HCT116 (cell line): Measurements from ENCODE around the gene RNF113B. TPM values are rescaled to one million over a fixed set of nuclear protein-coding genes. Genes with fewer than 3 reads are reported as not detected.

Experiments
- ATAC-seq: fragments of 200-7000 bp; cut with Tn5 transposase; 2 replicates; pipeline ENCODE4 v1.9.1; 2020; ENCODE audit warnings: mild to moderate bottlenecking, moderate library complexity
- BruUV-seq: library from RNA; stranded (reverse); fragments of 400-500 nt; replicated peaks from 2 replicates; lab custom pipeline; 2021; lab: Mats Ljungman, UMichigan
- CTCF ChIA-PET: fragments of 300-600 bp; sonication (Branson Sonifier 250); formaldehyde crosslinking; loops from one replicate; lab custom pipeline; 2021; ENCODE audit warnings: antibody characterized with exemption; lab: Charles Lee
- POLR2A ChIA-PET: fragments of 300-600, 350-600 bp; sonication (Branson Sonifier 250); formaldehyde crosslinking; loops from one replicate; lab custom pipeline; 2021; ENCODE audit warnings: antibody characterized with exemption; lab: Charles Lee
- RAD21 ChIA-PET, 2 experiments: fragments of 300-600 bp; sonication (Branson Sonifier 250); formaldehyde crosslinking; loops; one replicate each; lab custom pipeline; 2023; ENCODE audit warnings: low total read pairs in 2 of 2; ENCODE audit not compliant: uncharacterized antibody in 2 of 2, unreplicated experiment in 2 of 2, low non-redundant PET in 1 of 2; lab: Charles Lee
- DNase-seq: peaks from one replicate; pipeline ENCODE4 v3.0.0-alpha.2; 2010; ENCODE audit warnings: low read depth, low spot score
- H2AFZ ChIP-seq: fragments of 200-600 bp; shearing (Covaris generic), sonication (generic); 2 replicates; pipeline ENCODE4 v1.6.1; 2017; ENCODE audit warnings: low read depth, mixed run types, mixed read lengths, antibody characterized with exemption, low read length; ENCODE audit not compliant: poor library complexity, severe bottlenecking
- H3K27ac ChIP-seq: 2 replicates; pipeline ENCODE4 v1.5.1; 2012; ENCODE audit warnings: low read depth, low read length
- H3K27me3 ChIP-seq: fragments of 200-600 bp; sonication (generic); 2 replicates; pipeline ENCODE4 v1.6.1; 2016; ENCODE audit warnings: mixed run types, low read length, mixed read lengths; ENCODE audit not compliant: insufficient read depth
- H3K36me3 ChIP-seq, 2 experiments: fragments of 200-500 bp in 1 of 2; fragments of 200-600 bp in 1 of 2; sonication (Bioruptor generic) in 1 of 2; sonication (generic) in 1 of 2; 2 replicates each; pipeline versions ENCODE4 v1.5.1 to v1.6.1; 2014 to 2016; ENCODE audit warnings: low read length in 2 of 2, inconsistent platforms in 1 of 2, mixed read lengths in 1 of 2, mixed run types in 1 of 2; ENCODE audit not compliant: insufficient read depth in 2 of 2, control insufficient read depth in 1 of 2
- H3K4me1 ChIP-seq, 2 experiments: fragments of 200-600 bp in 1 of 2; sonication (generic) in 1 of 2; 2 replicates each; pipeline versions ENCODE4 v1.5.1 to v1.6.1; 2012 to 2017; ENCODE audit warnings: low read length in 2 of 2, inconsistent platforms in 1 of 2, mild to moderate bottlenecking in 1 of 2, mixed read lengths in 1 of 2, mixed run types in 1 of 2, moderate library complexity in 1 of 2; ENCODE audit not compliant: insufficient read depth in 2 of 2, control insufficient read depth in 1 of 2
- H3K4me2 ChIP-seq: fragments of 200-600 bp; sonication (generic); 2 replicates; pipeline ENCODE4 v1.6.1; 2017; ENCODE audit warnings: mixed run types, low read length, mixed read lengths
- H3K4me3 ChIP-seq, 2 experiments: fragments of 200-600 bp in 1 of 2; sonication (generic) in 1 of 2; replicated peaks in 1 of 2; 2 replicates each; pipeline ENCODE4 v1.5.1; 2011 to 2016; ENCODE audit warnings: low read length in 2 of 2, control low read depth in 1 of 2, low read depth in 1 of 2, mild to moderate bottlenecking in 1 of 2, mixed read lengths in 1 of 2, mixed run types in 1 of 2
- H3K79me2 ChIP-seq: fragments of 200-600 bp; sonication (generic); 2 replicates; pipeline ENCODE4 v1.6.1; 2017; ENCODE audit warnings: mild to moderate bottlenecking, mixed run types, low read length, moderate library complexity, mixed read lengths; ENCODE audit not compliant: insufficient read depth
- H3K9ac ChIP-seq: fragments of 200-600 bp; sonication (generic); 2 replicates; pipeline ENCODE4 v1.6.1; 2016; ENCODE audit warnings: low read length, mixed read lengths
- H3K9me2 ChIP-seq: fragments of 200-600 bp; sonication (generic), shearing (Covaris generic); 2 replicates; pipeline ENCODE4 v1.6.1; 2017; ENCODE audit warnings: mixed run types, mild to moderate bottlenecking, moderate library complexity; ENCODE audit not compliant: insufficient read depth
- H3K9me3 ChIP-seq, 2 experiments: fragments of 200-500 bp in 1 of 2; fragments of 200-600 bp in 1 of 2; sonication (Bioruptor generic) in 1 of 2; sonication (generic) in 1 of 2; 2 replicates each; pipeline ENCODE4 v1.6.1; 2014 to 2017; ENCODE audit warnings: low read length in 2 of 2, mixed read lengths in 2 of 2, inconsistent platforms in 1 of 2, low read depth in 1 of 2, mild to moderate bottlenecking in 1 of 2, mixed run types in 1 of 2, moderate library complexity in 1 of 2; ENCODE audit not compliant: control insufficient read depth in 1 of 2, insufficient read depth in 1 of 2
- H4K20me1 ChIP-seq: fragments of 200-600 bp; sonication (generic), shearing (Covaris generic); 2 replicates; pipeline ENCODE4 v1.6.1; 2017; ENCODE audit warnings: mixed run types, mild to moderate bottlenecking, moderate library complexity; ENCODE audit not compliant: insufficient read depth
- CBX3 ChIP-seq: IDR thresholded peaks from 2 replicates; pipeline ENCODE4 v1.6.1; 2012; ENCODE audit warnings: low read depth
- EGR1 ChIP-seq: IDR thresholded peaks from 2 replicates; pipeline ENCODE4 v1.6.1; 2012; ENCODE audit warnings: low read depth
- ELF1 ChIP-seq: IDR thresholded peaks from 2 replicates; pipeline ENCODE4 v1.6.1; 2012; ENCODE audit warnings: low read depth, borderline replicate concordance
- EZH2 ChIP-seq: fragments of 200-600 bp; sonication (generic); IDR thresholded peaks from 2 replicates; pipeline ENCODE4 v1.6.1; 2017; ENCODE audit warnings: antibody characterized with exemption, mixed run types
- EZH2phosphoT487 ChIP-seq: fragments of 200-600 bp; IDR thresholded peaks from 2 replicates; pipeline ENCODE4 v1.6.1; 2018; ENCODE audit warnings: antibody characterized with exemption, borderline replicate concordance
- FOSL1 ChIP-seq: IDR thresholded peaks from 2 replicates; pipeline ENCODE4 v1.6.1; 2012; ENCODE audit warnings: low read depth
- JUND ChIP-seq: IDR thresholded peaks from 2 replicates; pipeline ENCODE4 v1.6.1; 2012
- POLR2AphosphoS5 ChIP-seq: IDR thresholded peaks from 2 replicates; pipeline ENCODE4 v1.6.1; 2011; ENCODE audit warnings: mild to moderate bottlenecking, low read depth, low read length, moderate library complexity
- REST ChIP-seq: IDR thresholded peaks from 2 replicates; pipeline ENCODE4 v1.6.1; 2012; ENCODE audit warnings: low read depth
- SIN3A ChIP-seq: IDR thresholded peaks from 2 replicates; pipeline ENCODE4 v1.6.1; 2012; ENCODE audit warnings: low read depth
- SP1 ChIP-seq: IDR thresholded peaks from 2 replicates; pipeline ENCODE4 v1.6.1; 2012; ENCODE audit warnings: low read depth
- SRF ChIP-seq: IDR thresholded peaks from 2 replicates; pipeline ENCODE4 v1.6.1; 2012; ENCODE audit warnings: low read depth
- TCF7L2 ChIP-seq: IDR thresholded peaks from 2 replicates; pipeline ENCODE4 v1.7.0; 2011; ENCODE audit warnings: borderline replicate concordance, inconsistent platforms; ENCODE audit not compliant: insufficient read depth, insufficient read length; ENCODE audit errors: extremely low read depth
- YY1 ChIP-seq: IDR thresholded peaks from 2 replicates; pipeline ENCODE4 v1.6.1; 2011; ENCODE audit warnings: low read length, low read depth, moderate library complexity, mild to moderate bottlenecking; ENCODE audit not compliant: insufficient replicate concordance; ENCODE audit errors: extremely low read depth
- intact Hi-C: fragments of 100-400 bp; cut with micrococcal nuclease; formaldehyde crosslinking; loops from 2 replicates; pipeline ENCODE4 v1.10.0; 2022
- total RNA-seq: library from RNA; stranded (reverse); gene quantifications from one replicate; pipeline ENCODE4 v1.2.1, GENCODE V29; 2021; ENCODE audit not compliant: unreplicated experiment
- TF ChIP-seq, protein P1 (sequence below): IDR thresholded peaks from 2 replicates; pipeline ENCODE4 v1.6.1; 2012
- TF ChIP-seq, protein P2 (sequence below): IDR thresholded peaks from 2 replicates; pipeline ENCODE4 v1.6.1; 2012
- TF ChIP-seq, protein P3 (sequence below), 3 experiments: fragments of 200-600 bp in 1 of 3; sonication (generic) in 1 of 3; IDR thresholded peaks in 2 of 3; conservative IDR thresholded peaks in 1 of 3; 2 replicates each; pipeline ENCODE4 v1.5.1; 2012 to 2017; ENCODE audit warnings: low read depth in 2 of 3, low read length in 2 of 3, antibody characterized with exemption in 1 of 3, borderline replicate concordance in 1 of 3, control low read depth in 1 of 3, mild to moderate bottlenecking in 1 of 3, mixed read lengths in 1 of 3, mixed run types in 1 of 3, moderate library complexity in 1 of 3; ENCODE audit not compliant: insufficient read depth in 1 of 3

RNF113B gene
- total RNA-seq, 1 experiment from 2014 or later = not detected

DNA sequence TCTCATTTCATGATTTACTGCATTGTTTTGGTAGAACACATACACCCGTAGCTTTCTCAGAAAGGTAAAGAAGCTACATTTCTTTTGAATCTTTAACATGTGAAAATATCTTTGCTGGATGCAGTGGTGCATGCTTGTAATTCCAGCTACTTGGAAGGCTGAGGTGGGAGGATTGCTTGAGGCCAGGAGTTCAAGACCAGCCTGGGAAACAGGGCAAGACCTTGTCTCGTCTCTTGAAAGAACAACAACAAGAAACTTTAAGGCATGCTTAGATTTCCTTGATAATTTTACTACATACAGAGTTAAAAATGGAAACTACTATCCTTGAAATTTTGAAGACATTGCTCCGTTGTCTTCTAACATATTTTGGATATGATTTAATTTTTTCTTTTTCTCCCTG, 7.7 kb downstream of the RNF113B start:
- no peak for DNase-seq
- Histone ChIP-seq H3K27me3 (no peaks in the 10 kb centered on the region), H3K9ac (no peak overlapping the region), H3K9me3 (no peaks in the 10 kb centered on the region), H3K27ac (no peak overlapping the region), H3K4me2 (no peak overlapping the region), H3K9me2 (no peaks in the 10 kb centered on the region), H3K79me2 (peaks cover 3% of the 10 kb centered on the region; the same call in 1 of the 2 replicates), H3K36me3 (no peaks in the 10 kb centered on the region), H3K4me1 (peaks cover 32 to 38% of the 10 kb centered on the region in 2 experiments), H2AFZ (no peak overlapping the region), H4K20me1 (no peaks in the 10 kb centered on the region), H3K4me3 (no peak overlapping the region)
- intact Hi-C loops = no loop called here
- no peak for TF ChIP-seq SP1
- no peak for TF ChIP-seq ELF1
- TF ChIP-seq EGR1 = no peak
- TF ChIP-seq SIN3A = no peak
- no peak for TF ChIP-seq REST
- TF ChIP-seq, protein P1, sequence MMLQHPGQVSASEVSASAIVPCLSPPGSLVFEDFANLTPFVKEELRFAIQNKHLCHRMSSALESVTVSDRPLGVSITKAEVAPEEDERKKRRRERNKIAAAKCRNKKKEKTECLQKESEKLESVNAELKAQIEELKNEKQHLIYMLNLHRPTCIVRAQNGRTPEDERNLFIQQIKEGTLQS = no peak
- TF ChIP-seq EZH2phosphoT487 = no peak
- TF ChIP-seq FOSL1 = no peak
- no peak for TF ChIP-seq CBX3
- no peak for TF ChIP-seq TCF7L2
- TF ChIP-seq SRF = no peak
- TF ChIP-seq YY1 = no peak
- TF ChIP-seq, protein P2, sequence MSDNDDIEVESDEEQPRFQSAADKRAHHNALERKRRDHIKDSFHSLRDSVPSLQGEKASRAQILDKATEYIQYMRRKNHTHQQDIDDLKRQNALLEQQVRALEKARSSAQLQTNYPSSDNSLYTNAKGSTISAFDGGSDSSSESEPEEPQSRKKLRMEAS = no peak
- TF ChIP-seq POLR2AphosphoS5 = no peak
- TF ChIP-seq JUND = no peak
- TF ChIP-seq EZH2 = no peak
- TF ChIP-seq, protein P3, sequence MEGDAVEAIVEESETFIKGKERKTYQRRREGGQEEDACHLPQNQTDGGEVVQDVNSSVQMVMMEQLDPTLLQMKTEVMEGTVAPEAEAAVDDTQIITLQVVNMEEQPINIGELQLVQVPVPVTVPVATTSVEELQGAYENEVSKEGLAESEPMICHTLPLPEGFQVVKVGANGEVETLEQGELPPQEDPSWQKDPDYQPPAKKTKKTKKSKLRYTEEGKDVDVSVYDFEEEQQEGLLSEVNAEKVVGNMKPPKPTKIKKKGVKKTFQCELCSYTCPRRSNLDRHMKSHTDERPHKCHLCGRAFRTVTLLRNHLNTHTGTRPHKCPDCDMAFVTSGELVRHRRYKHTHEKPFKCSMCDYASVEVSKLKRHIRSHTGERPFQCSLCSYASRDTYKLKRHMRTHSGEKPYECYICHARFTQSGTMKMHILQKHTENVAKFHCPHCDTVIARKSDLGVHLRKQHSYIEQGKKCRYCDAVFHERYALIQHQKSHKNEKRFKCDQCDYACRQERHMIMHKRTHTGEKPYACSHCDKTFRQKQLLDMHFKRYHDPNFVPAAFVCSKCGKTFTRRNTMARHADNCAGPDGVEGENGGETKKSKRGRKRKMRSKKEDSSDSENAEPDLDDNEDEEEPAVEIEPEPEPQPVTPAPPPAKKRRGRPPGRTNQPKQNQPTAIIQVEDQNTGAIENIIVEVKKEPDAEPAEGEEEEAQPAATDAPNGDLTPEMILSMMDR (IDR thresholded peaks at IDR 0.05 in 2 of 3, conservative IDR thresholded peaks at IDR 0.05 in 1 of 3; ENCODE audit: borderline replicate concordance in 1 of 3, insufficient read depth in 1 of 3, low read depth in 2 of 3, low read length in 2 of 3) = no peak
- ChIA-PET RAD21 (no interaction called here), POLR2A (no interaction called here), CTCF (no interaction called here)
- no peak for ATAC-seq
- no TSS peak for BruUV-seq
